Measurements from ENCODE around the gene MYCN.
"Not testable (repeated sequence)": the region's sequence is repeated elsewhere in the genome, so short reads cannot be mapped to it uniquely, and the experiment has no call there.

Gene MYCN

DNA sequence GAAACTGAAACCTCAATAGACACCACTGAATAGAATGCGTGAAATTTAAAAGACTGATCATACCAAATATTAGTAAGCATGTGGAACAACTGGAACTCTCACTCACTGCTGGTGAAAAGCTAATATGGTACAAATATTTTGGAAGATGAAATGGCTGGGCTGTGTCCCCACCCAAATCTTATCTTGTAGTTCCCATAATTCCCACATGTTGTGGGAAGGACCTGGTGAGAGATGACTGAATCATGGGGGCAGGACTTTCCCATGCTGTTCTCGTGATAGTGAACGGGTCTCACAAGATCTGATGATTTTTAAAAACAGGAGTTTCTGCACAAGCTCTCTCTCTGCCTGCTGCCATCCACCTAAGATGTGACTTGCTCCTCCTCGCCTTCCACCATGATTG is 32.0 kb upstream of the MYCN start:
- no peak for DNase-seq

DNA sequence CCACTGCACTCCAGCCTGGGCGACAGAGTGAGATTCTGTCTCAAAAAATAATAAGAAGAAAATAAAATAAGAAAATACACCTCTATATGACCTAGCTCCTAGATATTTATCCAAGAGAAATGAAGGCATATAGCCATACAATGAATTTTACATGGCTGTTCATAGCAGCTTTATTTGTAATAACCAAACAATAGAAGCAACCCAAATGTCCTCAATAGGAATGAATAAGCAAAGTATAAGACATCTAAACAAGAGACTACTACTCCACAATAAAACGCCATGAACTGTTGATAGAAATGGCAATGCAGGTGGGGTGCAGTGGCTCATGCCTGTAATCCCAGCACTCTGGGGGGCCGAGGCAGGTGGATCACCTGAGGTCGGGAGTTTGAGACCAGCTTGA is 31.2 kb upstream of the MYCN start:
- DNase-seq, result no peak

DNA sequence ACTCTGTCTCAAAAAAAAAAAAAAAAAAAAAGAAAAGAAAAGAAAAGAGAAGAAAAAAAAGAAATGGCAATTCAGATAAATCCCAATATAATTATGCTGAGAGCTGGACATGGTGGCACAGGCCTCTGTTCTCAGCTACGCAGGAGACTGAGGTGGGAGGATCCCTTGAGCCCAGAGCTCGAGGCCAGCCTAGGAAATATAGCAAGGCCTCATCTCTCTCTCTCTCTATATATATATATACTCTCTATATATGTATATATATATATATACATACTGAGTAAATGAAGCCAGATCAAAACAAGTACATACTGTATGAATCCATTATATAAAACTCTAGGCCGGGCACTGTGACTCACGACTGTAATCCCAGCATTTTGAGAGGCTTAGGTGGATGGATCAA is 30.6 kb upstream of the MYCN start:
- no peak for DNase-seq

DNA sequence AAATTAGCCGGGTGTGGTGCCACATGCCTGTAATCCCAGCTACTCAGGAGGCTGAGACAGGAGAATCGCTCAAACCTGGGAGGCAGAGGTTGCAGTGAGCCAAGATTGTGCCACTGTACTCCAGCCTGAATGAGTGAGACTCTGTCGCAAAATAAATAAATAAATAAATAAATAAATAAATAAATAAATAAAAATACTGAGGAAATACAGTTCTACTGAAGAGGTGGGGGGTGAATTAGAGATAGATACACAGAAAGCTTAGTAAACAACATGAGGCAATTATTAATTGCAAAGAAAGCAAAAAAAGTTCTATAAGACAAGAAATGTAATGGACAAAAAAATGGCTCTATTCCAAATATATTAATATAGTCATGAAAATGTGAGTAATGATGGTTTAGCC is 29.1 kb upstream of the MYCN start:
- not testable (repeated sequence) for DNase-seq

DNA sequence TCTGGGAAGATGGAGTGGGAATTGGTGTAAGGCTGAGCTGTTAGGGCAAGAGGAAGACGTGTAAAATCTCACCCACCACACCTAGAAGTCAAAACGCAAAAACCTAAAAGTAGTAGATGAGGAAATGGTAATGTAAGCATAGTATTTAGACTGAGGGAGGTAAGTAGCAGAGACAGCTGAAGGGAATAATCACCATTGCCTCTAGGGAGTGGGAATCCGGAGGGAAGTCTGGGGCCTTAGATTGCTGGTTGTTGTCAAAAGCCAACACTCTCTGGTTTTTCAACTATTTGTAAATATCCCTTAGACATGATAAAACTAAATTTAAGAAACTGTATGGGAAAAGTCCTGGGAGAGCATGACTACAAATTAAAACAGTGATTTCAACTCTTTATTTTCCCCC is 28.7 kb upstream of the MYCN start:
- DNase-seq, result no peak

DNA sequence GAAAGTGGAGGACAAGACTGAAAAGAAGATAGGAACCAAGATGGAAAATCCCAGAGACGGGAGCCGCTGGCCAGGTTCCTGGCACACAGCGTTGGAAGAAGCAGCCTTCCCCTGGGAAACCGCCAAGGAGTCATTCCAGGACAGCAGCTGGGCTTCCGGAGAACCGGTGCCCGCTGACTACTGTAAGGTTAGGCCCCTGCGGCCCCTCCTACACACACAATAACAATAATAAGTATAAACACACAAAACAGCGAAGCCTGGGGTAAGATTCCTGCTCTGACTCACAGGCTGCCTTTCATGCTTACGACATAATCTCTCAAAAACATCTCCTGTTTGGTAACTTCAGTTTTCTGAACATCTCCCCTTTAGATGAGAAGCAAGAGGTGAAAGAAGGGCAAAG is 28.1 kb upstream of the MYCN start:
- no peak for DNase-seq

DNA sequence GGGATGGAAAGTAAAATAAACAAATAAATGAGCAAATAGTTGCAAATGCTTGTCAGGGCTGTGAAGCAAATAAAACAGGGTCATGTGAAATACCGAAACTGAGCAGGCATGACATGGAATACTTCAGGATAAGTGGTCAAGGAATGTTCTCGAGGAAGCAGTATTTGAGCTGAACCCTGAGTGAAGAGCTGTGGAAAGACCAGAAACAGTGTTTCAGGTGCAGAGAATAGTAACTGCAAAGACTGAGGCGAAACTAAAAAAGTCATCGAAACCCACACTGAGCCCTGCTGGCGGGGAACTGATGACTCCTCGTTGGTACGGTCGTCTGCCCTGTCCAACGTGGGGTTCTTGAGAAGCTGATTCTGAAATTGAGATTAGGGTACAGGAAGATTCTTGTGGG is 27.2 kb upstream of the MYCN start:
- DNase-seq, result no peak

DNA sequence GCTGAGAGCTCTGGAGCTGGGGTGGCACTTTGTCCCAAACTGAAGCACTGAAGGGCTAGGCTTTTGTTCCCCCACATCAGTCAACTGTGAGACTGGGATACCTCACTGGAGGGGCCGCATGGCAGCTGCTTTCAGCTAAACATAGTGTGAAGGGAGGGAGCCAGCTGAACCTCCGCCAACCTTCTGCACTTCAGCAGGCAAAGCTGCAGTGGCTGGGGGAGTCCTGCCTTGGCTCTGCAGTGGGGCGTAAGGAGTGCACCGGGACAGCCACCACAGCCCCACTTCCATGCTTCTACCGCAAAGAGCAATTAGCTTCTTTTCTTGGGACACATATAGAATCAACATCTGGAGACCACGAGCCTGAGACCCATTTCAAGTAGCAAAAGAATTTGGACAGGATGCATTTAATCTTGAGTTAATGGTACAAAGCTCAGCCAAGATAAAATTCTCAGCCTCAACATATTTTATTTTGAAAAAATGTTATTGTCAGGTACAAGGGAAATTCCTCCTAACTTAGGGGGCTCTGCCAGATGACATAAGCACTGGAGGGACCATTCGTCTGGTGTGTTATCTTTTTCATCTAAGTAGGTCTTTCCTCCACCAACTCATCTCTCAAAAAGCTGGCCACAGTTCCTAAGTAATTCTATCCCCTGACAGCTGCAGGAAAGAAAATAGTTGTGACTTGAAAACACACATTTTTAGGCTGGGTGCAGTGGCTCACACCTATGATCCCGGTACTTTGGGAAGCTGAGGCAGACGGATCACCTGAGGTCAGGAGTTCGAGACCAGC is 25.6 kb upstream of the MYCN start:
- DNase-seq, result no peak

DNA sequence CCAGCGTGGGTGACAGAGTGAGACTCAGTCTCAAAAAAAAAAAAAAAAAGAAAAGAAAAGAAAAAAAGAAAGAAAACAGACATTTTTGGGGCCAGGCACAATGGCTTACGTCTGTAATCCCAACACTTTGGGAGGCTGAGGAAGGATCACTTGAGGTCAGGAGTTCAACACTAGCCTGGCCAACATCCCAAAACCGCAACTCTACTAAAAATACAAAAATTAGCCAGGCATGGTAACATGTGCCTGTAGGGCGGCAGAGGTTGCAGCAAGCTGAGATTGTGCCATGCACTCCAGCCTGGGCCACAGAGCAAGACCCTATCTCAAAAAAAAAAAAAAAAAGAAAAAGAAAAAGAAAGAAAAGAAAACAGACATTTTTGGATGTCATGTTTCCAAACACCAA is 24.8 kb upstream of the MYCN start:
- DNase-seq, result not testable (repeated sequence)

DNA sequence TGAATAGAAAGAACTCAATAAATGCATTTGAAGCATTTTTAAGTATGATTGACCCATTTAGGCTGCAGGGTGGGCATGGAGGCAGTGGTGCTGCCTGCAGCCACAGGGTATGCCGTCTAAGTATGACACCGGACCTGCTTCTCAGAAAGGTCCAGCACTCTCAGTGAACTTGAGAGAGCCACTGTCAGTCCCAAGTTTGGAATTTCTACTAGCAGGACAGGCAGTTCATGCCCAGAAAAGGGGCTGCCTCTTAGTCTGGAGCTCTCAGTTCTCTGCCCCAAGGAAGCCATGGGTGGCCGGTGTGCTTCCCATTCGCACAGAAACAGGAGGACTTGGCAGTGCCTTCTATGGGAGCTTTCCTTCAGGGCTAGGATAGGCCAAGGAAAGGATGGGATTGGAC is 24.0 kb upstream of the MYCN start:
- no peak for DNase-seq

DNA sequence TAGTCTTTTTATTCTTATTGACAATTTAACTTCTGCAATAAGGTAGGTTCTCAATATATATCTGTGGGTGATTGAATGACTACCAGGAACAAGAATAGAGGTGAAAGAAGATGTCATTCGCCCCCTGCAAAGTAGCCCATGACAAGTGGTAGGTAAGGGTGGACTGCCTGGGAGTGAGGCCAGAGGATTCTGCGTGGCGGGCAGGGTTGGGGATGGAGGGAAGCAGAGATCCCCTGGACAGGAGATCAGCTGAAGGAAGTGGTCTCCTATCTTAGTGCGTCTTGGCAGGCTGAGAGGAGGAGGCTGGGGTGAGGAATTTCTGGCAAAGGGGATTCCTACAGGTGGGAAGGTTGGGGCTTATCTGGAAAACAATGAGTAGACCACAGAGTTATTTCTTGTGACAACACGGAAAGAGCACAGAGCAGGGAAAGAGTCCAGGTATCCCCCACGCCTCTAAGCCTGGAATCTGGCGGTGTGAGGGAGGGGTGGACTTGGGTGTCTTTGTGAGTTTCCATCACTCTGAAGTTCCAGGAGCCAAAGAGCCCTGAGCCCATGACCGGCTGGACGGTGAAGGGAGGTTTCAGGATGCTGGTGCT is 21.5 kb upstream of the MYCN start:
- no peak for DNase-seq

DNA sequence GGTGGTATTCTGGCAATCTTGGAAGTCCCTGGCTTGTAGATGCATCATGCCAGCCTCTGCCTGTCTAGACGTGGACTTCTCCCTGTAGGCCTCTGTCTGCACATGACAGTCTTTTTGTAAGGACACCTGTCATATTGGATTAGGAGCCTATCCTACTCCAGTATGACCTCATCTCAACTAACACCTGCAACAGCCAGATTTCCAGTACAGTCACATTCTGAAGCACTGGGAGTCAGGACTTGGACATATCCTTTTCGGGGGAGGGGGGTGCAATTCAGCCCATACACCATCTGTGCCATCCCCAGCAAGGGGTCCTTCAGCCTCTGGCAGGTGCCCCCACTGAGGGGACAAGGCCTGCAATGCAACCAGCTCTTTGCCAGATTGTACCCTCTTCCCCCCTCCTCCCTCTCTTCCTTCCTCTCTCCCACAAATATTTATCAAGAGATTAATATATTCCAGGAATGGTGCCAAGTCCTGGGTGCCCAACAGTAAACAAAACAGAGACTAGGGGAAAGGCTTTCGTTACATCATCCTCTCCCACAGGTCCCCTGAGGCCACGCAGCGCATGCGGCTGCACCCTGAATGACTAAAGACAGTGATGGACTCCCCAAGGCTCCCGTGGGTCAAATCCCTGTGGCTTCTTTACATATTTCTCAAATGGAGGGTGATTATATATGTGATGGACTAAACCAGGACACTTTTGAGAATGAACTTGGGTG is 20.5 kb upstream of the MYCN start:
- DNase-seq, result no peak

DNA sequence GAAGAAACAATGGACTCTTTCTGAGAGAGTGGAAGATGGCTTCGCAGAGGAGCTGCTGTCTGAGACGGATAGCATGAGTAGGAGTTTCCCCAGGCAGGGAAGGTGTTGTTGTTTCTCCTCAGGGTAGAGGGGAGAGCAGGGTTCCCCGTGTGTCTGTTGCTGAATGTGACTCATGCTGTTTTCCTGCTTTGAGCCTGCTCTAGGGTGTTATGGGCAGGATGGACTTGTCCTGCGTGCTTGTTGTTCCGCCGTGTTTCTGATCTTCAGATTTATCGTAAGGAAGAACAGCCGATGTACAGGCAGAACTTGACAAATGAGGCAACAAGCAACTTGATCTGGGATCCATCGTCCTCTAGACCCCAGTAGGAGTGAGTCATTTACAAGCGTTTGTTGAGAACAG is 19.7 kb upstream of the MYCN start:
- no peak for DNase-seq

DNA sequence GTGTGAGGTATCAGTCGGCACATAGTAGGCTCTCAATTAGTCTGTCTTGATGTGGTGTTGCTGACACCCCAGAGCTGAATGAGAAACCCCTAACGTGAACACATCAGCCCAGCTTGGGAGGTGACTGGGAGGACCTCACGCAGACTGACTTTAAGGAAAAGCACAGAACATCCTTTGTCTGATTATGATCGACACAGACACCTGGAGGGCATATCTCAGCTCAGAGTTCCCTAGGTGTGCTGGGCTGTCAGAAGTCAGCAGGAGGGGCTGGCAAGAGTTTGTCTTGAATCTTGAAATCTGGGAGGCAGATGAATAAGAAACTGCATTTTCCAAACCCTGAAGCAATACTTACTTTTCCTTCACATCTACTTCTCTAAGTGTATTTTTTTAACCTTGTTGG is 16.8 kb upstream of the MYCN start:
- no peak for DNase-seq

DNA sequence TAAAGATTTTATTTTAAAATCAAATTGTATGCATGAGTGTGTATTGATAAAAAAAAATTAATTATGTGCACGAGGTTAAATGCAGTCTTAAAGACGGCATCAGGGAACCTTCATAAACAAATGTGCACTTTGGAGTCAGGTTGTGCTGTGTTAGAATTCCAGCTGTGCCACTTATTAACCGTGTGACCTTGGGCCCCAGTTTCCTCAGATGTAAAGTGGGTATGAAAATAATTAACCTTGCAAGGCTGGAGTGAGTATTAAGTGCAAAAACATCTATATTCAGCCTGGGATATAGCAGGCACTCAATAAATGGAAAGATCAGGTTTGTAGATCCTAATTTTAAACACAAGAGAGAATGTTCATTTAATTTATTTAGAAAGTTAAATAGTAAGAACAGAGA is 14.5 kb upstream of the MYCN start:
- no peak for DNase-seq

DNA sequence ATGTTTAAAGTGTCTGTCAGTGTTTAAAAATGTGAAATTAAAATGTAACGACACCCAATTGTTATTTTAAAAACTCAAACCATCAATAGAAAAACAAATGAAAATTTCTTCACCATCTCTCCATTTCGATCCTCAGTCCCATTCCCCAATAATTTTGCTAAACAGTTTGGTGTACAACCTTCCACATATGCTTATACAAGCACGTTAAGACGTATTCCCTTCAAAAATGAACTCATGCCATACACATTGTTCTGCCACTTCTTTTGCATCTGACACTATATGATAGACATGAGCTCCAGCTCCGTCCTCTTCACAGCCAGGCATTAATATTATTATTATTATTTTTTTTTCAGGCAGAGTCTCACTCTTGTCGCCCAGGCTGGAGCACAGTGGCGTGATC is 14.1 kb upstream of the MYCN start:
- no peak for DNase-seq

DNA sequence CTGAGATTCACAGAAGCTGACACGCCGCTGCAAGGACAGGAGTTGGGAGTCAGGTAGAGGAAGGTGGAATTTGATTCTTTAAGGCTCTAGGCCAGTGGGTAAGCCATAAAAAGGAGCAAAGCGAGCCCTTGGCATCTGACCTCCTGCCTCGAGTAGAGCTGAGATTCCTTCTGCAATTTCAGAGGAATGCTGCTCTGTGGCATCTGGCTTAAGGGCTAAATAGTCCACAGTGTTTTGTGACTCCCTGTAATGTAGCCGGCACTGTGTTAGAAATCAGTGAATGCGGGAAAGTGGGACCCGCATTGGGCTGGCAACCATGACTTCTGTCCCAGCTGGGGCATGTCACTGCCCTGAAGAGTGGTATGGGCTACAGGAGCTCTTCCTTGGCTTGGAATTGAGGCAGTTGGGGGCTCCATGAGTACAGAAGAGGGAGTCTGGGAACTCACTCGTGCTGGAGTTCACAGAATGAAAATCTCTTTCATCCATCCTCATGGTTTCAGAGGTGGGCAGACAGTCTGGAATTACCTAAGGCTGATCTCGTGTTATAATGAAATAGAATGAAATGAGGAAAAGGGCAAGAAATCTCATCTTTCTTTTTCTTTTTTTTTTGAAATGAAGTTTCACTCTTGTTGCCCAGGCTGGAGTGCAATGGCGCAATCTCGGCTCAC is 12.7 kb upstream of the MYCN start:
- no peak for DNase-seq

DNA sequence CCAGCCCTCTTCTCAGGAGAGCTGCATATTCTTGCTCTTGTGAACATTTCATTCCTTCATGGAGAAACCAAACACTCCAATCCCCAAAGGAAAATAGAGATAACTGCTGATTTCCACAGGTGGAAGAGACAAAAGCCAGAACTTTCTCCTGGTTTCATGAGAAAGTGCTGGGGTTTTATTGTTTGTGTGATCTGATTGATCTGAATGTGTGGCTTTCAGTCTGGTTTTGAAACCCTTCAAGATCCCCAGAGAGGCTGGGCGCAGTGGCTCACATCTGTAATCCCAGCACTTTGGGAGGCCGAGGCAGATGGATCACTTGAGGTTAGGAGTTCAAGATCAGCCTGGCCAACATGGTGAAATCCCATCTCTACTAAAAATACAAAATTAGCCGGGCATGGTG is 11.3 kb upstream of the MYCN start:
- DNase-seq, result not testable (repeated sequence)

DNA sequence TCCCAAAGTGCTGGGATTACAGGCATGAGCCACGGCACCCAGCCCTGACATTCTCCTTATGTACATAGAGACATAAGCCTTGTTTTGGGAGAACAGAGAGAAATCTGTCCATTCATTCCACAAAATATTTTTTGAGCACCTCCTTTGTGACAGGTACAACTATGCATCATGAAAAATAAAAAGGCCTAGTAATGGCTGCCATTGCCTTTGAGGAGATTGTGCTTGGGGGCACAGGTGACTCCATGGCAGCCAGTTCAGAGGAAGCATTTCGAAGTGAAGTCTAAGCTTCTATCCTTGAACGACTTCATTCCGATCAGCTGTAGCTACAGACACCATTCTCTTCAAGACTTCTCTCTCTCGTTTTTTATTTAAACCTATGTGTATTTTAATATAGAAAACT is 10.5 kb upstream of the MYCN start:
- DNase-seq, result no peak

DNA sequence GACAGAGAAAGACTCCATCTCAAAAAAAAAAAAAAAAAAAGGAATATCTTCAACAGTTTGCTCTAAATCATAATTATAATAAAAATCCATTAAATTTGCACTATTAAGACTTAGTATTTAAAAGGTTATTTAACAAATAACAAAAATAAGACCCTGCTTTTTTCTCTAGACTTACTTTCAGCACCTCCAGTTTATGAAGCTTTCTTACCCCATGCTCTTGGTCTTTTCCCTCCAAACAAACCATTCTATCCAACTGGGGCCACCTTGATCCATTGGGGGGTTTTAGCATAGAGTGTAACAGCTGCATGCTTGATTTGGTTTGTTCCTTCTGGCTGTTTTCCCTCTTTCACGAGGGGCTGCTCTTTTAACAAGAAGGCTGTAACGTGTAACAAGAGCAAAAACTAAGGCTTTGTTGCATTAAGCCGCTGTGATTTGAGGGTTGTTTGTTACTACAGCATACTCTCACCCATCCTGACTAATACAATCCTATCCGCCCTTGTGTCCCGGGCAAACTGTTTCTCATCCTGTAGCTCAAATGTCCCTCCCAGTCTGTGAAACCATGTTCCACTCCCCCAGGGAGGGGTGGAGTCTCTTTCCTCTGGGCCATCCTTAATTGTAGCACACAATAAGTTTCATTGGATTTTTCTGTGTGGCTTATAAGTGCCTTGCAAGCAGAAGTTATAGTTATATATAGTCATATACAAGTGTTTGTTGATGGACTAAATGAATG is 9.6 kb upstream of the MYCN start:
- DNase-seq, result no peak

DNA sequence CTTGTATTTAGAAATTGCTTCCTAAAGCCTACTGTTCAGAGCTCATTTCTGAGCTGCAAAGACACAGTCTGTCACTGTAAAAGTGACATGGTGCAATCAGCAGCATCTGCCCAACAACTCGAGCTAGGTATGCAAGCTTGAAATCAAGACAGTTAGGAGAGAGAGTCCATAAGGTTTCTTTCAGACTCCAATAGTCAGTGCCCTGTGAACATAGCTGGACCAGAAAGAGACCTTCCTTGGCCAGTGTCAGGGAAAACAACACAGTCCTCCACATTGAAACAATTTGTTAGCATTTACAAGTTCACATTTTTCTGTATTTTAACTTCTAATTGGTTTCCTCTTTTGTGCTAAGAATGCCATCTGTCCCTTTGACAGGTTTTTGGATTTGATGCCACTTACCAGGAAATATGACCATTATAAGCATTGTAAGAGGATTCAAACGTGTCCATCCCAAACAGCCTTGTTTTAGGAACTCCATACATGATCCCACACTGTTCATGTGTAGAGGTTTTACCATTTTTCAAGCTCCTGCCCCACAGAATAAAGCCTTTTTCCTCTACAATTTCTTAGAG is 8.9 kb upstream of the MYCN start:
- DNase-seq, result no peak

DNA sequence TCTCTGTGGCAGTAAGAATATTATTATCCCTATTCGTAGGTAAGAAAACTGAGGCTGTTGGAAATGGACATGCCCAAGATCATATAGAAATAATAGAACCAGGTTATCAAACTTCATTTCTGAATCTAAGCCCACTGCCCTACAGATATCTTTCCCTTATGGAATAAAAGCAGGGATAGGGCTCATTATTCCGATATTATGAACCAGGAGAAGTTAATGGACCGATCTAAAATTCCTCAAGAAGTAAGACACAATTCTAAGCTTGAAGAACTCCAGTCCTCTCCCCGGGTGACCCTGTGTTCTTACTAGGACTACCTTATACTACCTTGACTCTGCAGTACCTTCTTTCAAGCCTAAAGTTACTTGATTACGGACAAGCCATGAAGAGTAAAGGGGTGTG is 8.4 kb upstream of the MYCN start:
- DNase-seq, result no peak

Measured in CD4-positive, alpha-beta T cell treated with Interferon alpha-2 for 1 hour (primary cell).